OCI-LY1 (cell line): Measurements from ENCODE around the gene DHRSX.

ENCODE experiments used
- H2AFZ ChIP-seq: fragments of 200-600 bp; sonication (generic), shearing (Covaris generic); 2 replicates; pipeline ENCODE4 v1.6.0; 2014; ENCODE audit warnings: antibody characterized with exemption, mild to moderate bottlenecking, low read length
- H3F3A ChIP-seq: fragments of 200-600 bp; sonication (generic), shearing (Covaris generic); 2 replicates; pipeline ENCODE4 v1.6.0; 2014; ENCODE audit warnings: mild to moderate bottlenecking, antibody characterized with exemption, low read length, moderate library complexity; ENCODE audit not compliant: insufficient read depth
- H3K27ac ChIP-seq: fragments of 200-600 bp; sonication (generic); 2 replicates; pipeline ENCODE4 v1.5.1; 2014; ENCODE audit warnings: low read length, mixed run types, mild to moderate bottlenecking, low read depth; ENCODE audit not compliant: poor library complexity, severe bottlenecking
- H3K27me3 ChIP-seq: fragments of 200-600 bp; sonication (generic); 2 replicates; pipeline ENCODE4 v1.6.0; 2014; ENCODE audit warnings: antibody characterized with exemption, mild to moderate bottlenecking, low read length, moderate library complexity; ENCODE audit not compliant: insufficient read depth
- H3K36me3 ChIP-seq: fragments of 200-600 bp; sonication (generic); 2 replicates; pipeline ENCODE4 v1.6.1; 2014; ENCODE audit warnings: mild to moderate bottlenecking, antibody characterized with exemption, low read length, moderate library complexity, mixed read lengths; ENCODE audit not compliant: insufficient read depth
- H3K4me1 ChIP-seq: fragments of 200-600 bp; sonication (generic); 2 replicates; pipeline ENCODE4 v1.5.1; 2014; ENCODE audit warnings: mild to moderate bottlenecking, low read length, moderate library complexity; ENCODE audit not compliant: insufficient read depth, severe bottlenecking
- H3K4me2 ChIP-seq: fragments of 200-600 bp; sonication (generic), shearing (Covaris generic); 2 replicates; pipeline ENCODE4 v1.6.1; 2014; ENCODE audit warnings: low read length
- H3K4me3 ChIP-seq: fragments of 200-600 bp; sonication (generic); 2 replicates; pipeline ENCODE4 v1.5.1; 2014; ENCODE audit warnings: low read length, low read depth, mild to moderate bottlenecking, mixed read lengths; ENCODE audit not compliant: poor library complexity, severe bottlenecking
- H3K79me2 ChIP-seq: fragments of 200-600 bp; shearing (Covaris generic); 2 replicates; pipeline ENCODE4 v1.6.1; 2016; ENCODE audit warnings: mixed run types, low read length, mixed read lengths; ENCODE audit not compliant: insufficient read depth
- H3K9ac ChIP-seq: fragments of 200-600 bp; sonication (generic), shearing (Covaris generic); 2 replicates; pipeline ENCODE4 v1.6.1; 2014; ENCODE audit warnings: mild to moderate bottlenecking, low read length, mixed read lengths
- H3K9me2 ChIP-seq: fragments of 200-600 bp; sonication (generic), shearing (Covaris generic); 2 replicates; pipeline ENCODE4 v1.6.1; 2014; ENCODE audit warnings: low read depth, mild to moderate bottlenecking, low read length, mixed read lengths
- H3K9me3 ChIP-seq: fragments of 200-600 bp; shearing (Covaris generic); 2 replicates; pipeline ENCODE4 v1.6.1; 2014; ENCODE audit warnings: low read length, mixed read lengths
- H4K20me1 ChIP-seq: fragments of 200-600 bp; sonication (generic), shearing (Covaris generic); 2 replicates; pipeline ENCODE4 v1.6.0; 2016; ENCODE audit warnings: mild to moderate bottlenecking, low read length; ENCODE audit not compliant: insufficient read depth
- EZH2 ChIP-seq: fragments of 200-600 bp; sonication (generic), shearing (Covaris generic); IDR thresholded peaks from 2 replicates; pipeline ENCODE4 v1.8.0; 2017; ENCODE audit warnings: borderline replicate concordance, mixed run types, mild to moderate bottlenecking, antibody characterized with exemption, low read length, moderate library complexity, mixed read lengths
- TF ChIP-seq, protein P1 (sequence below): fragments of 200-600 bp; sonication (generic), shearing (Covaris generic); IDR thresholded peaks from 2 replicates; pipeline ENCODE4 v1.5.1; 2017; ENCODE audit warnings: mild to moderate bottlenecking, antibody characterized with exemption, low read length, moderate library complexity, mixed read lengths

Gene DHRSX

DNA sequence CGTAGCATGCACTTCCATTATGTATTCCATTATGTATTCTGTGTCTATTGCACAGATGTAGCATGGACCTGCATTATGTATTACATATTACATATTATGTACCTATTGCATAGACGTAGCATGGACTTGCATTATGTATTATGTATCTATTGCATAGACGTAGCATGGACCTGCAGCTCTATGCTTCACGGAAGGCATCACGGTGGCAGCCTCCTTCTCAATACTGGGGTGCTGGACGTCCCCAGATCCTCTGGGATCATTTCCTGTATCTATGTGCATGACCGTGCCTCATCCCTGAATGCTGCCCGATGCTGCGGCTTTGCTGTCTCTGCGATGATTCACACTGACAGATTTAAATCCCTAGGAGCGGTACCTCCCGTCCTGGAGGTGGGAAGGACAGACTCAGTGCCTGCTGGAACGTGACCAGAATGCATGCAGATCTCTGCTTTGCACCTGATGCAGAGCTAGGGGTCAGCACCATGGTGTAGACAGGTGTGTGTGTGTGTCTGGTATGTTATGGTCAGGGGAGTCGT lies 317.5 kb downstream of the DHRSX start:
- Histone ChIP-seq H3K27me3 (no peaks in the 10 kb centered on the region), H3K4me2 (no peak overlapping the region), H2AFZ (no peak overlapping the region)

DNA sequence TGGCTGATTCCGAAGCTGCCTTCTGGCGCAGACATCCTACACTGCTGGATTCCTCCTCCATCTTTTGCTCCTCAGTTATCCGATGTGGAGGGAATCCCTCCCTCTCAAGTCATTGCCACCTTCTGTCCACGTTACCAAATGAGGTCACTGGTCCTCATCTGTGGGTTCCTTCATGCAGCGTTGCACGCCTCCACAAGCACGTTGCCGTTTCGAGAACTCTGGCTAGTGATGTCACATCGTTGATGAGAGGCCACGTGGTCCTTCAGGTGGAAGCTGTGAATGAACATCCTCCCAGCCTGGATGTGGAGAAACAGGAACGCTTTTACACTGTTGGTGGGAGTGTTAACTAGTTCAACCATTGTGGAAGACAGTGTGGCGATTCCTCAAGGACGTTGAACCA lies 323.2 kb downstream of the DHRSX start:
- Histone ChIP-seq H3K4me1 (peaks cover 37% of the 10 kb centered on the region), H3K9ac (no peak overlapping the region), H3F3A (no peaks in the 10 kb centered on the region), H3K9me2 (no peaks in the 10 kb centered on the region), H4K20me1 (no peaks in the 10 kb centered on the region), H3K36me3 (no peaks in the 10 kb centered on the region), H3K4me2 (no peak overlapping the region), H3K9me3 (no peaks in the 10 kb centered on the region), H3K79me2 (no peaks in the 10 kb centered on the region), H3K27ac (peak overlapping the region; percentile 86), H3K4me3 (no peak overlapping the region), H2AFZ (no peak overlapping the region), H3K27me3 (no peaks in the 10 kb centered on the region)
- TF ChIP-seq EZH2, result no peak
- TF ChIP-seq, protein P1, sequence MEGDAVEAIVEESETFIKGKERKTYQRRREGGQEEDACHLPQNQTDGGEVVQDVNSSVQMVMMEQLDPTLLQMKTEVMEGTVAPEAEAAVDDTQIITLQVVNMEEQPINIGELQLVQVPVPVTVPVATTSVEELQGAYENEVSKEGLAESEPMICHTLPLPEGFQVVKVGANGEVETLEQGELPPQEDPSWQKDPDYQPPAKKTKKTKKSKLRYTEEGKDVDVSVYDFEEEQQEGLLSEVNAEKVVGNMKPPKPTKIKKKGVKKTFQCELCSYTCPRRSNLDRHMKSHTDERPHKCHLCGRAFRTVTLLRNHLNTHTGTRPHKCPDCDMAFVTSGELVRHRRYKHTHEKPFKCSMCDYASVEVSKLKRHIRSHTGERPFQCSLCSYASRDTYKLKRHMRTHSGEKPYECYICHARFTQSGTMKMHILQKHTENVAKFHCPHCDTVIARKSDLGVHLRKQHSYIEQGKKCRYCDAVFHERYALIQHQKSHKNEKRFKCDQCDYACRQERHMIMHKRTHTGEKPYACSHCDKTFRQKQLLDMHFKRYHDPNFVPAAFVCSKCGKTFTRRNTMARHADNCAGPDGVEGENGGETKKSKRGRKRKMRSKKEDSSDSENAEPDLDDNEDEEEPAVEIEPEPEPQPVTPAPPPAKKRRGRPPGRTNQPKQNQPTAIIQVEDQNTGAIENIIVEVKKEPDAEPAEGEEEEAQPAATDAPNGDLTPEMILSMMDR, result no peak

More for the DNA sequence above, 317.5 kb downstream of the DHRSX start:
- Histone ChIP-seq H4K20me1 (no peaks in the 10 kb centered on the region), H3K27ac (no peak overlapping the region), H3K9me2 (no peaks in the 10 kb centered on the region), H3K4me3 (no peak overlapping the region), H3K79me2 (no peaks in the 10 kb centered on the region), H3K4me1 (peaks cover 16% of the 10 kb centered on the region), H3K9me3 (peaks cover 4% of the 10 kb centered on the region; the same call in 1 of the 2 replicates), H3K36me3 (no peaks in the 10 kb centered on the region), H3F3A (no peaks in the 10 kb centered on the region), H3K9ac (no peak overlapping the region)
- TF ChIP-seq, protein P1, result no peak
- TF ChIP-seq EZH2, result no peak

DNA sequence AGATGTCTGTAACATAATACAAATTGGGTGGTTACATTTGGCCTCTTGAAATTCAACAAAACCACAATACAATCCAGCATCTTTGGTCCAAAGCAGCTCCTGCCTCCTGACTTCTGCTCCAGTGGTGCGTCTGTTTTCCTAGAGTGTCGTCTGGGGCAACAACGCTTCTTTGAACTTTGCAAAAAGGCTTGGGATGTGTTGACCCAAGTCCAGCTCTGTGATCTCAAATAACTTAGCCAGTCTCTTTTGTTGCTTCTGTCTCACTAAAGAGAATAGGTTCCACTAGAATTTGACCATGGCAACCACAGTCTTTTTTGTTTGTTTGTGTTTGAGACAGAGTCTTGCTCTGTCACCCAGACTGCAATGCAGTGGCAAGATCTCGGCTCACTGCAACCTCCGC lies 324.0 kb downstream of the DHRSX start:
- TF ChIP-seq EZH2, result no peak
- TF ChIP-seq, protein P1, result no peak
- Histone ChIP-seq H3K9me3 (no peaks in the 10 kb centered on the region), H3F3A (no peaks in the 10 kb centered on the region), H3K4me1 (peaks cover 37% of the 10 kb centered on the region), H3K4me3 (no peak overlapping the region), H3K79me2 (no peaks in the 10 kb centered on the region), H4K20me1 (no peaks in the 10 kb centered on the region), H3K4me2 (no peak overlapping the region), H2AFZ (no peak overlapping the region), H3K36me3 (no peaks in the 10 kb centered on the region), H3K27ac (no peak overlapping the region), H3K27me3 (no peaks in the 10 kb centered on the region), H3K9ac (no peak overlapping the region), H3K9me2 (no peaks in the 10 kb centered on the region)
